DMS53 (cell line): Measurements from ENCODE around the gene TMEM253.

ENCODE experiments used
- DNase-seq: peaks from one replicate; lab custom pipeline; 2025; lab: John Stamatoyannopoulos, UW

Gene TMEM253

DNA sequence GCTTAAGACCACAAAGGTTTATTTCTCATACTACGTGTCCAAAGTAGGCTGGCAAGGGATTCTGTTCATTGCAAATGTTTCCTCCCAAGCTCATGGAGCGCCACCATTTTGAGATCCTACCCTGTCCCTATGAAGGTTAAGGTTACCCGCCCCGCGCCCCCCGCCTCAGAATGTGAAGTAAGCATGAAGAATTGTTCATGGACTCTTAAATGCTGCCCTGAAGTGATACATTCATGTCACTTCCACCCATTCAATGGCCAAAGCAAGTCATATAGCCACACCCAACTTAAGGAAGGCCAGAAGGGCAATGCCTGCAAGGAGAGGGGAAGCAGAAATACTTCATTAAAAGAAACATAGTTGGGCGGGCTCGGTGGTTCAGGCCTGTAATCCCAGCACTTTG is 4.2 kb downstream of the TMEM253 start:
- DNase-seq = no peak

DNA sequence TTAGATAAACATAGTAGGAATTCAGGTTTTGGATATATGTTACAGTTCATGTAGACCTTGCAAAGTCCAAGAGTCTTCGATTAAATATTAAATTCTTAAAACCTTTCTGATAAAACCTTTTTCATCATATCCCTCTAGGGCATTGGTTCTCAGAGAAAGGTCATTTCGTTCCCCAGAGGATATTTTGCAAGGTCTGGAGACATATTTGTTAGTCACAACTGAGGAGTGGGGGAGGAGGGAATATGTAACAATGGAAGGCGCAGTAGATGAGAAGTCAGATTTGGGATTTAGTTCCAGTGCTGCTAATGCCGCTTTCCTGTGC is 5.3 kb downstream of the TMEM253 start:
- DNase-seq = no peak

DNA sequence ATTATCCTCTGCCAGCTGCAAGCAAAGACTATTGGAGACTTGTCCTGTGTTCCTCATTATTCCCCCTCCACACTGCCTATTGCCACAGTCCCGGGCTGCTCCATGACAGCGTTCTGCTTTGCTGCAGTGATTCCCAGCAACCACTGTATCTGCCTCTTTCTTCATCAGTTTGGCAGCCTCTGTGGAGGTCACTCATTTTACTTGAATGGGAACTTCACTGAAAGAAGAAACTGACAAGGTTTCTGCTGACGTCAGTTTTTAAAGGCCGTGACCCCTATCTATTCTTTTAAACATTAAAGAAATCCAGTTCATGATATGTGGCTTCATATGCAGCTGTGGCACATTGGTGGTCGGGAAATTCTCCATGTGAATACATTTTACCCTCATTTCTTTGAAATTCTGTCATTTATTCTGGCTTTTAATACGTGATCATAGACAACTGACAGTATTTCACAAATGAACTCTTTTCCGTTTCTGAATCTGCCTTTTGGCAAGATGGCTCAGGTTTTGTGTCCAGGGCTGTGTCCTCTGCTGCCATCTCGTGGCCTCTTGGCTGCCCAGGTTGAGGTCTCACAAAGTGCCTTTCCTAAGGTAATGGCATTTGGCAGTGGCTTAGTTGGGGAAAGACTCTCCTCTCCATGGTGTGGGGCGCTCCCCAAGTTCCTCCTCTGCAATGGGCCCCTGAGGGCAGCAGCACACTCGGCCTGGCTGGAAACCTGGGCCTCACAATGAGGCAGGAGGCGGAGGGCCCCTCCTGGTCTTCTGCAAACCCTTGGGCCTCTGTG is 5.8 kb downstream of the TMEM253 start:
- DNase-seq = peak; percentile 65

DNA sequence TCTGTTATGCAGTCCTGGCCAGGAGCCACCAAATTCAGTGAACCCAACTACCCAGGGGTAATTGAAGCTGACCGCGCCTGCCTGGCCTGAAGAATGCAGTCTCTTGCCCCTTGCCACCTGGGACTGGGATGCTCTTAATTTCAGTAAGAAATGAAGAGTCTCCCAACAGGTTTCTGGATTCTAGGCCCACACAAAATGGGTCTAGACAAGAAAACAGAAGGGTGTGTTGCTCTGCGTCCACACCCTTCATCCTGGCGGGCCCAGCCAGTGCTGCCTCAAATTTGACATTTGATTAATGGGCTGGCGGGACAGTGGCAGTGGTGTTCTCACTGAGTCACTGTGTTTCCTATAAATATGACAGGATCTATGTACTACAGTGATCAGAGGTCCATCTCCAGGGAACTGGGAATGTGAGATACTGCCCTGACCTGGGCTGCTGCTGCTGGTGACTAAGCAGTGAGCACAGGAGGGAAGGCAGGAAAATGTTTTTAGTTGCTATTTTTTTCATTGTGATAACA is 6.5 kb downstream of the TMEM253 start:
- DNase-seq = no peak

DNA sequence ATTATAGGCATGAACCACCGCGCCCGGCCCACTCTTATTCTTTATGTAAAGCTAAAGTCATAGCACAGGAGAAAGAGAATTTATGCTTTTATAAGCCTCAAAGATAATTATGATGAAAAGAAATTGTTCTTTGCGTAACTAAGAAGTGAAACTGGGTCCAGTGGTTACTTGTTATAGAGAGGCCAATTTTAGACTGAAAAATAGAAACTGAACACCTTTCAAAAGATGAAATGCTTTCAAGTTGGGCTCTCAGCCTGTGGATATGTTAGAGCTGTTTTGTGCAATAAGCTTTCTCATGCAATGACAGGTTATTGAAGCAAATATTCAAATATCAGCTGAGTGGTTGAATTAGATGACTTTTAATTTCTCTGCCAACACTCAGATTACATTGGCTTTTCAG is 7.9 kb downstream of the TMEM253 start:
- no peak for DNase-seq

DNA sequence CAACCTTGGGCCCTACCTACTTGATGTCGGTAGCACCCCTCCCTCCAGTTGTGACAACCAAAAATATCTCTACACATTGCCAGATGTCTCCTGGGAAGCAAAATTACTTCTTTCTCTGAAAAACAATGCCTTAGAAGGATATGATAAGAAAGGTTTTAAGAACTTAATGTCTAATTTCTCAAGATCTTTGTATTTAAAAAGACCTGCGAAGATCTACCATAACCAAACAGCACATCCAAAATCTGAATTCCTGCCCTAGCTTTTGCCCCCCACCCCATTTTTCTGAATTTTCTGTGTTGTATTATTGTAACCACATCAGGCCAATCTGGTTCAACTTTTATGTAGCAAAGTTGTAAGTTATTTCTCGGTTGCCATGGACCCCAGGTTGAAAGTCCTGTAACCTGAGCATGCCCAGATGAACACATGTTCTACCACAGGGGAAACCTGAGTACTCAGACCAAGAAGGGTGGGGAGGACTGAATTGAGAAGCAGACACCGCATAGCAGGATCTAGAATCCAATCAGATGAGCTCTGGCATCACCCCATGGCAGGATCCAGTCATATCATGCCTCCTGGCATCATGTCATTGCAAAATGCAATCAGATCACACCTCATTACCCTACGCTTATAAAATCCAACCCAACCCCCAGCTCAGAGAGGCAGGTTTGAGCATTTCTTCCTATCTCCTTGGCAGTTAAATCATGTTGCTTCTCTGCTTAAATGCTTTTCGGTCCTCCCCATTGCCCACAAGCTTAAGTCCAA is 8.7 kb downstream of the TMEM253 start:
- DNase-seq = no peak

DNA sequence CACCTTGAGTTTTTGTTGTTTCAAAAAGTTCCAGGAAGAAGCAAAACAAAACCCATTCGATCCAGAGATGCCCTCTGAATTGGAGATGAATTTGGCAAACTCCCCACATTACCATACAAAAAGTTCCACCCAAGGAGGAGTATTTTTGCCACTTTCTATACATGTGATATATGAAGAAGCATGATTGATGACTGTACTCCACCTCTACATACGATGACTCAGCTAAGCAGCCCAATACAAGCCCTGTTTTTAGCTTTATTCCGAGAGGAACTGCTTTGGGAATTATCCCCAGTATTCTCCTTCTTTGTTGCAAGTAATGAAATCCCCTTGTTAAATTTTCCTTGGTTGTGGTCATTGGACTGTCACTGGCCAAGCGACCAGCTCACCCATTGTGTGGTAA is 11.4 kb downstream of the TMEM253 start:
- DNase-seq = no peak

DNA sequence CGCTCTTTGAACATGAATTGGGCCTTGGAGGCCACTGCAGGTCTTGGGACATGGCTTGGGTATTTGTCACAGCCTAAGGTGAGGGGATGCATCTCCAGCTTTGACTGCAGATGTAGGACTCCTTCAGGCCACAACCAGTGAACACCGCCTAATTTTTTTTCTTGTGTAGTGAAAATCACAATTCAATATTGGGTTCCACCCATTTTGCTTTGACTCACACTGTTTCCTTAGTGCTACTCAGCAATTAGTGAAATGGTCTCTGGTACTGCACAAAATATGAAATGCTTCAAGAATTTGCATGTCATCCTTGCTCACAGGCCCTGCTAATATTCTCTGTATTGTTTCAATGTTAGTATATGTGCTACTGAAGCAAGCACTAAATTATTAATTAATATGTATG is 12.5 kb downstream of the TMEM253 start:
- DNase-seq = no peak

DNA sequence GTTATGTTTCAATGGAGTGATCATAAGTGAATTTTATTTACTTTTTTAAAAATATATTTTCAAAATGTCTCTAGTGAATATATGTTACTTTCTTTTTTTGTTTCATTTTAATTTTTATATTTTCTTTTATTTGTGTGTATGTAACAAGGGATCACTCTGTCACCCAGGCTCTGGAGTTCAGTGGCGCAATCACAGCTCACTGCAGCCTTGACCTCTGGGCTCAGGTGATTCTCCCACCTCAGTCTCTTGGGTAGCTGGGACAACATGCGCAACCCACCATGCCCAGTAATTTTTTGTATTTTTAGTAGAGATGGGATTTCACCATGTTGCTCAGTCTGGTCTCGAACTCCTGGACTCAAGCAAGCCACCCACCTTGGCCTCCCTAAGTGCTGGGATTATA is 18.1 kb downstream of the TMEM253 start:
- no peak for DNase-seq

DNA sequence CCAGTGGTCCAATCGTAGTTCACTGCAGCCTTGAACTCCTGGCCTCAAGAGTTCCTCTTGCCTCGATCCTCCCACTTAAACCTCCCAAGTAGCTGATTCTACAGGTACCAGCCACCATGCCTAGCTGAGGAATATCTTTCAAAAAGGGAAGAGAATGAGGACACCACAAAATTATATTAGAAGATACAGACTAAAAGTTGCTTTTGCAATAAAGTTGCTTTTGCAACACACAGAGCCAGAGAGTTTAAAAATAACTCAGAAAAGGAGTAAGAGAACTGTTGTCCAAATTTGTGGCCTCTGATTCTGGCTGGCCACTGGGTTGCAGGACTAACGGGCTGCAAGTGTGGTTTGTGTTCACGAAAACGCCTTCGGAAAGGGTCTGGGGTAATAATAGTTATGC is 19.8 kb downstream of the TMEM253 start:
- DNase-seq = no peak

DNA sequence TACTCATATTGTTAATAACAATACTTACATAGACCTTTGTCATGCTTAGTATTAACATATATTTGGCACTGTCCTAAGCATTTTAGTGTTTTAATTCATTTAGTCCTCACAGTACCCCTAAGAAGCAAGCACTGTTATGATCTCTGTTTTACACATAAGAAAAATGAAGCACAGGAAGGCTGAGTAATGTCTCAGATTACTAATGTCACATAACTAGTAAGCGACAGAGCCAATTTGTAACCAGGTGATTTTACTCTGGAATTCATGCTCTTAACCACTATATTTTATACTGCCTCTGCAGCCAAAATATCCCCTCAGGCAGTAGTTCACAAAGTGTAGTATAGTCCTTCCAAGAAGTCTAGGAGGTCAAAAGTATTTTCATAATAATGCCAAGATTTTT is 20.3 kb downstream of the TMEM253 start:
- DNase-seq = no peak

DNA sequence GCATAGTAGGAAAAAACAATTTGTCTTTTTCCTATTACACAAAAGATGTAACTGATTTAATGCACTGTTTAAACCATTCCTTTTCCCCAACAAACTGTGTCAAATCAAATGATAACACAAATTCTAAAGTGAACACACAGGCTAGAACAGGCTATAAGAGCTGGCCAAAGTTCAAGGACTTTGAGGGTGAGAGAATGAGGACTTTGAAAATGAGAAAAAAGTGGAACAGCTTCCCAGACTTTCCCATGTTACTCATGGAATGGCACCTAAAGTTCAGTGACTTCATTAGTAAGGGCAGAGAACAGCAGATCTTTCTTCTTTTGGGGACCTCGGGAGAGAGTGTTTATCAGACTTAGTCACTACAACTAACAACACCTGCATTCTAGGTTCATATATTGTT is 22.6 kb downstream of the TMEM253 start:
- no peak for DNase-seq

DNA sequence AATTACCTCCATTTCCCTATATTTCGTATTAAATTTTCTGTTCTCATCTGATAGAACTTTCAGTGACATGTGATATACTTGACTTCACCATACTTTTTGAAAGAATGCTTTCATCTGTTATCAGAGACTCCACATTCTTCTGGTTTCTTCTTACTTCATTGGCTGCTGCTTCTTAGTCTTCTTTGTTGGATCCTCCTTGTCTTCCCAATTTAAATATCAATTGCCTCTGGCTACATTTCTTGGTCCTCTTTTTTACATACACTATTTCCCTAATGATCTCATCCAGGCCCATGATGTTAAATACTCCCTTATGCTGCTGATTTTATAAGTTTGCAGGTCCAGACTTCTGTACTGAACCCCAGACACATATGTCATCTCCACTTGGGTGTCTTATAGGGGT is 33.0 kb downstream of the TMEM253 start:
- DNase-seq = no peak

DNA sequence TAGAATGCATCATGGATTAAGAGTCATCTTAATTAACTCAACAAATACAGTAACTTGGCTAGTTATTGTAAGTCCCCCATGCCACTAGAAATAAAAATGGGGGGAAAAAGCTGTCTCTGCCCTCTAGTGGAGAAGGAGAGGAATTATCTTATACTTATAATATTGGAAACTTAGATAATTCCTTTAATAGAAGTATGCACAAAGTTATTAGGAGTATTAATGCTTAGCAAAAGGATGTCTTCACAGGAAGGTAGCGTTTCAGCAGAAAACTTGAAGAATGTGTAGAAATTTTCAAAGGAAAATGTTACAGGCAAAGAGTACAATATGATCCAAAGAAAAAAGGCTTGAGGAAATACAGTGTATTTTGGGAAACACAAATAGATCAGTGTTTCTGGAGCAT is 35.2 kb downstream of the TMEM253 start:
- peak; percentile 6 for DNase-seq

DNA sequence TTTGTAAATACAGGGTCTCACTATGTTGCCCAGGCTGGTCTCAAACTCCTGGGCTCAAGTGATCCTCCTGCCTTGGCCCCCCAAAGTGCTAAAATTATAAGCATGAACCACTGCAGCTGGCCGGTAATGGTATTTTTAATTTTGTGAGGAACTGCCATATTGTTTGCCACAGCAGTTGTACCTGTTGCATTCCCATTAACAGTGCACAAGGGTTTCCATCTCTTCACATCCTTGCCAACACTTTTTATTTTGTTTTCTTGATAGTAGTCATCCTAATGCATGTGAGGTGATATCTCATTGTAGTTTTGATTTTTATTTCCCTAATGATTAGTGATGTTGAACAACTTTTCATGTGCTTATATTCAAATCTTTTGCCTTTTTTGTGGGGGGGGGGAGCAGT is 41.5 kb downstream of the TMEM253 start:
- DNase-seq = no peak

DNA sequence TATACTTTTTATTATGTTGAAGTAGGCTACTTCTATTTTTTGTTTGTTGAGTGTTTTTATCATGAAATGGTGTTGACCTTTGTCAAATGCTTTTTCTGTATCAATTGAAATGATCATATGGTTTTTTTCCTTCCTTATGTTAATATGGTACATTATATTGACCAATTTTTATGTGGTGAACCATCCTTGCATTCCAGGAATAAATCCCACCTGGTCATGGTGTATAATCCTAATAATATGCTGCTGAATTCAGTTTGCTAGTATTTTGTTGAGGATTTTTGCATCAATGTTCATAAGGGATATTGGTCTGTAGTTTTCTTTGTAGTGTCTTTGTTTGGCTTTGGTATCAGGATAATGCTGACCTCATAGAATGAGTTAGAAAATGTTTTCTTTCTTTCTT is 44.6 kb downstream of the TMEM253 start:
- no peak for DNase-seq

DNA sequence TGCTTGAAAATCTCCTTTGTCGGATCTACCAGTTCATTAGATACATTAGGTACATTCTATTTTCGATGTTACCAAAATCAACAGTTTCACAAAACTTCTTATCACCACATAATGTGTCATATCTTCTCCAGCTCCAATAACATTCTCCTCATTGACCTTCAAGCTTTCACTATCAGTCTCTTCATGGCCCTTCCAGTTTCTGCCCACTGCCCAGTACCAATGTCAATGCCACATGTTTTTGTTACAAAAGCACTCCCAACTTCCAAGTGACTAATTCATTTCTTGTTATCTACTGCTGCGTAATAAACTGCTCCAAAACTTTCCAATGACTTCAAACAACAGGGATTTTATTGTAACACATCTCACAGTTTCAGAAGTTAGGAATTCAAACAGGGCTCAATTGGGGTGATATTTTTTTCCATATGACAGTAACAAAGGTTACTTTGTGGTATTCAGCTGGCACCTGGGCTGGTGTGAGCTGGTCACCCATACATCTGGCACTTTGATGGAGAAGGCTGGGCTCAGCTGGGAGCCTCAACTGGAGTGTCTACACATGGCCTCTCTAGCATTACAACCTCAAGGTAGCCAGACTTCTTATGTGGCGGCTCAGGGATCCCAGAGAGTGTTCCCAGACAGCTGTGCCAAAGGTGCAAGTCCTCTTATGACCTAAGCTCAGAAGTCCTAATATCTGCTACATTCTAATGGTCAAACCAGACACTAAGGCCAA is 48.9 kb downstream of the TMEM253 start:
- no peak for DNase-seq
